Measurements from ENCODE around the gene TIAM2.

GRCh38 chr6:155123520-155123919 is 128.4 kb downstream of the TIAM2 start:
- TF ChIP-seq CTCF (IDR thresholded peaks at IDR 0.05 in 8 of 11, conservative IDR thresholded peaks at IDR 0.05 in 3 of 11) = no peak
- TF ChIP-seq POLR2AphosphoS5 (IDR thresholded peaks at IDR 0.05) = no peak
- no peak for TF ChIP-seq POLR2A (IDR thresholded peaks at IDR 0.05)

All from spleen (tissue), 7 donors.